Measurements from ENCODE around the gene RBM47.
"Not testable (repeated sequence)": the region's sequence is repeated elsewhere in the genome, so short reads cannot be mapped to it uniquely, and the experiment has no call there.

RBM47 gene

GRCh38 chr4:40546969-40547788 lies 82.5 kb downstream of the RBM47 start:
- intact Hi-C loops (cut with micrococcal nuclease): no loop called here

DNA sequence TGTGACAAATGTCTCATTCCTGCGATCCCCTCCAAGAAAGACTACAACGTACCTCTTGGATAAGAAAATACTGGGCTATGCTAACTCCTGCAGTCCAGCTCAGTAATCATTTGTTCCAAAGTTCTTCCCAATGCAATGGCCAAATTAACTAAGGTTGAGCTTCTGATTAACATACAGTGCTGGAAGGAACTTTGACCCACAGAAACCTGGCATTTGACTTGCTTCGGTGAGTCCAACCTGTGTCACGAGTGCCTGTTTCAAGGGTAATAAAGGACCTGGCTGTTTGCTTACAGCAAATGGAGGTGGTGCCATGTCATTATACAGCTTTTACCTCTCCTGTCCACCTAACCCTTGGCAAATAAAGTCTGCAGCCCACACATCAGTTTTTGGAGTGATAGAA lies 83.2 kb downstream of the RBM47 start:
- intact Hi-C loops (cut with micrococcal nuclease): no loop called here
- Mint-ChIP-seq H3K36me3 (ENCODE audit: low read depth) (peaks cover 89% of the 10 kb centered on the region), H3K9me3 (no peaks in the 10 kb centered on the region), H3K4me3 (no peak overlapping the region), H3K4me1 (ENCODE audit: low read depth) (peaks cover 67% of the 10 kb centered on the region), H3K27ac (peak overlapping the region; percentile 85), H3K27me3 (no peaks in the 10 kb centered on the region)

More at GRCh38 chr4:40546969-40547788, 82.5 kb downstream of the RBM47 start:
- no peak overlapping the region for H3K4me3 Mint-ChIP-seq
- H3K27me3 Mint-ChIP-seq: no peaks in the 10 kb centered on the region
- H3K4me1 Mint-ChIP-seq (ENCODE audit: low read depth): peaks cover 67% of the 10 kb centered on the region
- peak overlapping the region; percentile 85 for H3K27ac Mint-ChIP-seq
- no peaks in the 10 kb centered on the region for H3K9me3 Mint-ChIP-seq
- peaks cover 83% of the 10 kb centered on the region for H3K36me3 Mint-ChIP-seq (ENCODE audit: low read depth)

DNA sequence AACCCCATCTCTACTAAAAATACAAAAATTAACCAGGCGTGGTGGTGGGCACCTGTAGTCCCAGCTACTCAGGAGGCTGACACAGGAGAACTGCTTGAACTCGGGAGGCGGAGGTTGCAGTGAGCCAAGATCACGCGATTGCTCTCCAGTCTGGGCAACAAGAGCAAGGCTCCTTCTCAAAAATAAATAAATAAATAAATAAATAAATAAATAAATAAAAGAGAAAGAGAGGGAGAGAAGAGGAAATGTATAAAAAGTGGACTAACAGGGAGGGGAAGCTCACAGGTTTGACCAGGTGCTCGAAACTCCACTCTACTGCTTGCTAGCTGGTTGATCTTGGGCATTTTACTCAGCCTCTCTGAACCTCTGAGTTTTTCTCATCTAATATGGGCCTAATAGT lies 84.2 kb downstream of the RBM47 start:
- H3K4me3 Mint-ChIP-seq; H3K27me3 Mint-ChIP-seq; intact Hi-C loops (cut with micrococcal nuclease); H3K27ac Mint-ChIP-seq; H3K9me3 Mint-ChIP-seq: not testable (repeated sequence)
- H3K4me1 Mint-ChIP-seq (ENCODE audit: low read depth): peaks cover 59% of the 10 kb centered on the region
- H3K36me3 Mint-ChIP-seq (ENCODE audit: low read depth): peaks cover 84% of the 10 kb centered on the region

- H3K9me3 Mint-ChIP-seq: no peaks in the 10 kb centered on the region
- H3K27me3 Mint-ChIP-seq: no peaks in the 10 kb centered on the region
- intact Hi-C loops (cut with micrococcal nuclease): no loop called here
- no peak overlapping the region for H3K4me3 Mint-ChIP-seq
- peaks cover 81% of the 10 kb centered on the region for H3K36me3 Mint-ChIP-seq (ENCODE audit: low read depth)
- peak overlapping the region; percentile 56 for H3K27ac Mint-ChIP-seq
- peaks cover 49% of the 10 kb centered on the region for H3K4me1 Mint-ChIP-seq (ENCODE audit: low read depth)
Observed at GRCh38 chr4:40544221-40544620, 85.4 kb downstream of the RBM47 start.

DNA sequence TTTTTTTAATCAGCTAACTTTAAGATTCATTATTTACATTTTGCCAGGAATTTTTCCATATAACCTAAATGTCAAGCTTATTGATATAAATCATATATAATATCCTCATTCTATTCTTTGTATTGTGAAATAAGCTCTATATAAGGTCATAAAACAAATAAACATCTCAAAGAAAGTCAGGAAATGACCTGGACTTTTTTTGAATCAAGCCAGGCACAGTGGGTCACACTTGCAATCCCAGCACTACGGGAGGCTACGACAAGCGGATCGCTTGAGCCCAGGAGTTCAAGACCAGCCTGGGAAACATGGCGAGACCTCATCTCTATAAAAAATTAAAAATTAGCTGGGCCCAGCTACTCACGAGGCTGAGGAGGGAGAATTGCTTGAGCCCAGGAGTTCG lies 88.9 kb downstream of the RBM47 start:
- Mint-ChIP-seq H3K9me3 (no peaks in the 10 kb centered on the region), H3K27ac (peak overlapping the region; percentile 71), H3K4me3 (no peak overlapping the region), H3K36me3 (ENCODE audit: low read depth) (peaks cover 91% of the 10 kb centered on the region), H3K4me1 (ENCODE audit: low read depth) (peaks cover 39% of the 10 kb centered on the region), H3K27me3 (no peaks in the 10 kb centered on the region)
- intact Hi-C loops (cut with micrococcal nuclease): no loop called here

DNA sequence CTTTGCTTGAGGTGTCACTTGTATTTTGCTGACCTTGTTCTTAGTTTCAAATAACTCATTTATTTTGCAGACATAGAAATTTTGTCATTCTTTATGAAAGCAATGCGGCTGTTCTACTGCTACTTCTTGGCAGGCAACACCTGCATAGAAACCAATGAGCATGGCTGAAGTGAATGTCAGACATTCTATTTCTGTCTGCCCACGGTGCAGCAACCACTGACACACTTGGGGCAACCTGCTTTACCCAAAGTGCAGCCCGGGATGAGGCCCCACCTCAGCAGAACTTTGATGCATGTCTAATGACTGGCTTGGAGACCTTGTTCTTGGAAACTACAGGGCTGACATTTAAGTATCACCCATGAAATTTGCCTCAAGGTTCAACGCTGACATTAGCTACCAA lies 93.6 kb downstream of the RBM47 start:
- Mint-ChIP-seq H3K4me3 (no peak overlapping the region), H3K27me3 (no peaks in the 10 kb centered on the region), H3K27ac (no peak overlapping the region), H3K9me3 (no peaks in the 10 kb centered on the region), H3K36me3 (ENCODE audit: low read depth) (peaks cover 88% of the 10 kb centered on the region), H3K4me1 (ENCODE audit: low read depth) (peaks cover 19% of the 10 kb centered on the region)
- intact Hi-C loops (cut with micrococcal nuclease): no loop called here

DNA sequence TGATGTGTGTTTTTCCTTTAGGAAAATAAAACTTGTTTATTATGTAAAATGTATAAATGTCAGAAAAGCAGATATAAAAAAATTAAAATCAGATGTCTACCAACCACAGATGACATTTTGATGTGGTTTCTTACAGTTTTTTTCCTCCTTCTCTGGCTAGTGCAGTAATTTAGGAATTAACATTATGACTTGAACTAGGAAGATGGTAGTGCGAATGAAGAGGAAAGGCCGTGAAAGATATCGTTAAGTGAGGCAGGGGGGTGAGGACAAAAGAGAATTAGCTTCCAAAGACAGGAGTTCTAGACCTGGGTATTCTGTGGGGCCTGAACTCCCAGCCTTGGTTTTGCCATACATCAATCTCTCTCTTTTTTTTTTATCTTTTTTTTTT lies 98.0 kb downstream of the RBM47 start:
- H3K4me1 Mint-ChIP-seq (ENCODE audit: low read depth): peaks cover 5% of the 10 kb centered on the region
- H3K4me3 Mint-ChIP-seq: no peak overlapping the region
- intact Hi-C loops (cut with micrococcal nuclease): no loop called here
- peak overlapping the region; percentile 28 for H3K27ac Mint-ChIP-seq
- no peaks in the 10 kb centered on the region for H3K9me3 Mint-ChIP-seq
- H3K36me3 Mint-ChIP-seq (ENCODE audit: low read depth): peaks cover 84% of the 10 kb centered on the region
- no peaks in the 10 kb centered on the region for H3K27me3 Mint-ChIP-seq

DNA sequence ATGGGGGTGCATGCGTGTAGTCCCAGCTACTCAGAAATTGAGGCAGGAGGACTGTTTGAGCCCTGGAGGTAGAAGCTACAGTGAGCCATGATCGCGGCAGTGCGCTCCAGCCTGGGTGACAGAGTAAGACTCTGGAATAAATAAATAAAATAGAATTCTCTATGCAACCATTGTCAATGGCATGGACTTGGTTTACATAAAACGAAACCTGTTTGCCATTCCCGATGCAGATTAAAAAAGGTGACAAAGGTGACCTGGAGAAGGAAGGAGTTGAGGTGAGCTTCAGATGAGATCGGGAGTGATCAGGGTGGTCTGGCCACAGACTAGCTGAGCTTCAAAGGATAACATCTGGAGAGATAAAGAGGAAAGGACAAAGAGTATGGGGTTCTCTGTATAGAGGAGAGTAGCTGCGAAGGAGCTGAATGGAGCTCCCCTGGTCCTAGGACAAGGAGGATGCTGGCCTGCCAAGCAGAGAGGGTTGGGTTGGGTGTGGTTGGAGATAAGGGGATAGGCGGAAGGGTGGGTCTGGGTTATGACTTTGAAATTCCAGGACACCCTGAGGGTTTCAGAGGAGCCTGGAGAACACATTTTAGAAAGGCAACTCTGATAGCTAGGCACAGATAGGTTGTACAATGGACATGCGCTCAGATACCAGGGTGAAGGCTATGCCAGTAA lies 98.6 kb downstream of the RBM47 start:
- Mint-ChIP-seq H3K27ac (peak overlapping the region; percentile 28), H3K4me1 (ENCODE audit: low read depth) (peaks cover under 1% of the 10 kb centered on the region), H3K9me3 (no peaks in the 10 kb centered on the region), H3K36me3 (ENCODE audit: low read depth) (peaks cover 84% of the 10 kb centered on the region), H3K4me3 (no peak overlapping the region), H3K27me3 (no peaks in the 10 kb centered on the region)
- intact Hi-C loops (cut with micrococcal nuclease): no loop called here

DNA sequence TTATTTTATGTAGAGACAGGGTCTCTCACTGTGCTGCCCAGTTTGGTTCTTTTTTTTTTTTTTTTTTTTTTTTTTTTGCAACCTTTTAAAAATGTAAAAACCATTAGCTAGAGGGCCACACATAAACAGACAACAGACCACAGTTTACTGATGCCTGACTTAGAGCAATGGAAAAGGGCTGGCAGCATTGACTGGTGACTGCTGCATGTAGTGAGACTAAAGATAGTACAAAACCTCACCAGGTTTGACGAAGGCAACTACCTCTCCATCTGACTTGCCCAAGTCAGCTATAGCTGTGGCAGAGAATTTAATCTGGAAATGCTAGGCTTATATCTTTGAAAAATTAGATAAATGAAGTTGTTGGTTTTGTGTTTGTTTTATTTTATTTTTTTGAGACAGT lies 102.9 kb downstream of the RBM47 start:
- peaks cover 80% of the 10 kb centered on the region for H3K36me3 Mint-ChIP-seq (ENCODE audit: low read depth)
- peaks cover 20% of the 10 kb centered on the region for H3K4me1 Mint-ChIP-seq (ENCODE audit: low read depth)
- intact Hi-C loops (cut with micrococcal nuclease): no loop called here
- no peak overlapping the region for H3K4me3 Mint-ChIP-seq
- no peaks in the 10 kb centered on the region for H3K9me3 Mint-ChIP-seq
- no peaks in the 10 kb centered on the region for H3K27me3 Mint-ChIP-seq
- peak overlapping the region; percentile 18 for H3K27ac Mint-ChIP-seq

GRCh38 chr4:40525752-40526598 lies 103.7 kb downstream of the RBM47 start:
- Mint-ChIP-seq H3K4me1 (ENCODE audit: low read depth) (peaks cover 20% of the 10 kb centered on the region), H3K27ac (peak overlapping the region; percentile 18)

GRCh38 chr4:40524366-40525041 lies 105.2 kb downstream of the RBM47 start:
- Mint-ChIP-seq H3K27me3 (no peaks in the 10 kb centered on the region), H3K27ac (no peak overlapping the region), H3K9me3 (no peaks in the 10 kb centered on the region), H3K4me3 (no peak overlapping the region), H3K36me3 (ENCODE audit: low read depth) (peaks cover 78% of the 10 kb centered on the region), H3K4me1 (ENCODE audit: low read depth) (peaks cover 25% of the 10 kb centered on the region)
- intact Hi-C loops (cut with micrococcal nuclease): no loop called here

More at GRCh38 chr4:40525752-40526598, 103.7 kb downstream of the RBM47 start:
- intact Hi-C loops (cut with micrococcal nuclease): no loop called here
- no peak overlapping the region for H3K4me3 Mint-ChIP-seq
- H3K36me3 Mint-ChIP-seq (ENCODE audit: low read depth): peaks cover 77% of the 10 kb centered on the region
- H3K27me3 Mint-ChIP-seq: no peaks in the 10 kb centered on the region
- no peaks in the 10 kb centered on the region for H3K9me3 Mint-ChIP-seq

DNA sequence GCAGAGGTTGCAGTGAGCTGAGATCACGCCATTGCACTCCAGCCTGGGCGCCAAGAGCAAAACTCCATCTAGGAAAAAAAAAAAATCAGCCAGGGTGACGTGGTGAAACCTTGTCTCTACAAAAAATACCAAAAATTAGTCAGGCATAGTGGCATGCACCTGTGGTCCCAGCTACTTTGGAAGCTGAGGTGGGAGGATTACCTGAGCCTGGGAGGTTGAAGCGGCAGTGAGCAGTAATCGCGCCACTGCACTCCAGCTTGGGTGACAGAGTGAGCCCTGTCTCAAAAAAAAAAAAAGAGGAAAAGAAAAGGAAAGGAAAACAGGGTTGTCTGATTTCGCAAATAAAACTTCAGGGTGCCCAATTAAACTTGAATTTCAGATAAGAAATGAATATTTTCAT lies 106.1 kb downstream of the RBM47 start:
- no peaks in the 10 kb centered on the region for H3K27me3 Mint-ChIP-seq
- H3K9me3 Mint-ChIP-seq: no peaks in the 10 kb centered on the region
- peaks cover 27% of the 10 kb centered on the region for H3K4me1 Mint-ChIP-seq (ENCODE audit: low read depth)
- peaks cover 85% of the 10 kb centered on the region for H3K36me3 Mint-ChIP-seq (ENCODE audit: low read depth)
- intact Hi-C loops (cut with micrococcal nuclease): no loop called here
- peak overlapping the region; percentile 10 for H3K27ac Mint-ChIP-seq
- no peak overlapping the region for H3K4me3 Mint-ChIP-seq

GRCh38 chr4:40521957-40522356 lies 107.7 kb downstream of the RBM47 start:
- Mint-ChIP-seq H3K9me3 (no peaks in the 10 kb centered on the region), H3K27ac (no peak overlapping the region), H3K27me3 (no peaks in the 10 kb centered on the region), H3K4me1 (ENCODE audit: low read depth) (peaks cover 39% of the 10 kb centered on the region), H3K36me3 (ENCODE audit: low read depth) (peaks cover 85% of the 10 kb centered on the region), H3K4me3 (no peak overlapping the region)
- intact Hi-C loops (cut with micrococcal nuclease): no loop called here
